ENCODE data around the gene DLX1.

DLX1 gene

DNA sequence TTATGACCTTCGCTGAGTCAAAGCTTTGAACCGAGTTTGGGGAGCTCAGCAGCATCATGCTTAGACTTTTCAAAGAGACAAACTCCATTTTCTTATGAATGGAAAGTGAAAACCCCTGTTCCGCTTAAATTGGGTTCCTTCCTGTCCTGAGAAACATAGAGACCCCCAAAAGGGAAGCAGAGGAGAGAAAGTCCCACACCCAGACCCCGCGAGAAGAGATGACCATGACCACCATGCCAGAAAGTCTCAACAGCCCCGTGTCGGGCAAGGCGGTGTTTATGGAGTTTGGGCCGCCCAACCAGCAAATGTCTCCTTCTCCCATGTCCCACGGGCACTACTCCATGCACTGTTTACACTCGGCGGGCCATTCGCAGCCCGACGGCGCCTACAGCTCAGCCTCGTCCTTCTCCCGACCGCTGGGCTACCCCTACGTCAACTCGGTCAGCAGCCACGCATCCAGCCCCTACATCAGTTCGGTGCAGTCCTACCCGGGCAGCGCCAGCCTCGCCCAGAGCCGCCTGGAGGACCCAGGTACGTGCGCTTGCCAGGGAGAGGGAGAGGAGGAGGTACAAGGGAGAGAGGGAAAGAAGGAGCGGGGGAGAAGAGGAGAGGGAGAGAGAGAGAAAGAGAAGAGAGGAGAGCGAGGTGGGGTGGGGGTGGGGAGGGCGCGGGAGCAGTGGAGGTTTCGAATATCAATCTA, at the start of gene DLX1:
DLX1 (plus strand) TSS at position 48 of the 700 bp plus-strand sequence; CDS start at position 219, 171 bp downstream.
- H3K4me3 ChIP-seq (ENCODE audit: low read length): peak within 1 kb of the TSS; percentile 67
- no peak for DNase-seq (ENCODE audit: low read depth)
- TF ChIP-seq, protein P1, sequence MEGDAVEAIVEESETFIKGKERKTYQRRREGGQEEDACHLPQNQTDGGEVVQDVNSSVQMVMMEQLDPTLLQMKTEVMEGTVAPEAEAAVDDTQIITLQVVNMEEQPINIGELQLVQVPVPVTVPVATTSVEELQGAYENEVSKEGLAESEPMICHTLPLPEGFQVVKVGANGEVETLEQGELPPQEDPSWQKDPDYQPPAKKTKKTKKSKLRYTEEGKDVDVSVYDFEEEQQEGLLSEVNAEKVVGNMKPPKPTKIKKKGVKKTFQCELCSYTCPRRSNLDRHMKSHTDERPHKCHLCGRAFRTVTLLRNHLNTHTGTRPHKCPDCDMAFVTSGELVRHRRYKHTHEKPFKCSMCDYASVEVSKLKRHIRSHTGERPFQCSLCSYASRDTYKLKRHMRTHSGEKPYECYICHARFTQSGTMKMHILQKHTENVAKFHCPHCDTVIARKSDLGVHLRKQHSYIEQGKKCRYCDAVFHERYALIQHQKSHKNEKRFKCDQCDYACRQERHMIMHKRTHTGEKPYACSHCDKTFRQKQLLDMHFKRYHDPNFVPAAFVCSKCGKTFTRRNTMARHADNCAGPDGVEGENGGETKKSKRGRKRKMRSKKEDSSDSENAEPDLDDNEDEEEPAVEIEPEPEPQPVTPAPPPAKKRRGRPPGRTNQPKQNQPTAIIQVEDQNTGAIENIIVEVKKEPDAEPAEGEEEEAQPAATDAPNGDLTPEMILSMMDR (conservative IDR thresholded peaks at IDR 0.05; ENCODE audit: low read length): no peak

DNA sequence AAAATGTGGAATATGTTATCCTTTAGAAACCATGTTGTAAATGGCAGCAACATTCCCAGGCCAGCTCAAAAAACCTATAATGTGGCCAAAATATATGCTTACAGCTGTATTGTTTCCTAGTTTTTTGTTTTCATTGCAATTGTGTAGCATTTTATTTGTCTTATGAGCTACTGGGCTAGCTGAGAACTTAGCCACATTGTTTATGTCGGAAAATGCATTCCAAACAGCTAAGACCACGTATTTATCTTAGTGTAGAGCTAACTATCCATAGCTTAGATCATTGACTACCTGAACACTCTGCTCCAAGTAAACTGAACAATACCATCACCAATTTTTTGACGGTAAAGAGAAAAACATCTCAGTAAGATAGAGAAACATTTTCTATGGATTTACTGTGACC, 47.2 kb upstream of the DLX1 start:
- TF ChIP-seq, protein P1 (conservative IDR thresholded peaks at IDR 0.05; ENCODE audit: low read length): no peak
- H3K4me3 ChIP-seq (ENCODE audit: low read length): no peak overlapping the region
- DNase-seq (ENCODE audit: low read depth): no peak

DNA sequence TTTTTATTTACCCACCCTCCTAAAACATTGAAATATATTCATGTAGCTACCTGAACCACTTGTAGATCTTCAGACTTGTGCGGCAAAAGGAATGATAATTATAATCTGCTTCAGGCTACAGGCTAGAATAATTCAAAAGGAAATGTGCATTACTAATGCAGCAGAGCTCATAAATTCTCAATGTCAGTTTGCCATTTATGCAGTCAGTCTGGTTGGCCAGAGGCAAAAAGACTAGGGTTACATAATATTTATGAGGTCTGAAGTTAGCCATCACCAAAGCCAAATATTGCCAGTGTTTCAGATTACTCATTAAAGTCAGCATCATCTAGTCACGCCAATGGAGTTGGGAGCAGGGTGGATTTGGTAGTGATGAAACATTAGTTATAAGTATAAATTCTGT, 46.7 kb upstream of the DLX1 start:
- TF ChIP-seq, protein P1 (conservative IDR thresholded peaks at IDR 0.05; ENCODE audit: low read length): no peak
- DNase-seq (ENCODE audit: low read depth): peak; percentile 90
- no peak overlapping the region for H3K4me3 ChIP-seq (ENCODE audit: low read length)

DNA sequence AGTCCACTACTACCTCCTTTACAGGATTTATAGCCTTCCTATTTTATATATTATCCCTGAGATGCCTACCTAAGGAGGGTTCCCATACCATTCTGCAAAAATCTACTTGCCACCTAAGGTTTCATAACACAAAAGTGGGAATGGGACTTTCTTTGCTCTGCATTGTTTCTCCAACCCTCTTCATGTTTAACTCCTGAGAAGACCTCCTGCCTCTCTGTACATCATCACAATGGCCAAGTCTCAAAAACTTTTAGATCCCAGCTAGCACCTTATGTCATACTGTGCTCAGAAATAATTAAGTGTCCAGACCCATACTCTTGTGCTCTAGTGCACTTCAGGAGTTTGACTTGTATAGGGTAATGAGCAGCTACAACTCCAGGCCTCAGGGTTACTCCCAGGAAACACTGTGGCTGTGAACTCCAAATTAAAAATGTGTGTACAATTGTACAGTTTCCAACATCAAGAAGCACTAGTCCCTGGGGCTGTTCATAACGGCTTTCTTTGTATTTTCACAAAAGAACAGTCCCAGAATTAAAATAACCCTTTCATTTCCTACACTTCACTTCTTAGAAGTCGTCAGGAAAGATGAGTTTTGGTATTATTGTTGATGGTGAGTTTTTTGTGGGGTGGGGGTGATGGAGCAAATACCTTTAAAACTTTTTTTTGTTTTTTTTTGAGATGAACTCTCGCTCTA, 46.1 kb upstream of the DLX1 start:
- TF ChIP-seq, protein P1 (conservative IDR thresholded peaks at IDR 0.05; ENCODE audit: low read length): no peak
- H3K4me3 ChIP-seq (ENCODE audit: low read length): no peak overlapping the region
- DNase-seq (ENCODE audit: low read depth): no peak

DNA sequence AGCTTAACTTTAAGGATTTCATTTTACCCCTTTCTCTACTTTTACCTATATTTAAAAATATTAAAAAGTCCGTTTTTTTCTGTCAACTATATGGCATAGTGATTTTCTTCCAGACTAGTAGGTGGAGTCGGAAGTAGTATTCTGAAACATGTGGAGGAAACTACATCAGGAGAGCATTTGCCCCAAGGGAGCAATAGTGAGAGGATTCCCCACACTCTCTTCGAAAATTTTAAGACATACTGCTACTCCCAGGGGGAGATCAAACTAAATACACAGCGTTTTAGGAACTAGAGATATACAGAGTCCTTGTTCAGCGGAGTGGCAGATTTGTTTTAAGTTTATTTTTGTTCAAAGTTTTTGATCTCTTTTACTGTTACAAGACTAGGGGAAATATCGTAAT, 45.0 kb upstream of the DLX1 start:
- H3K4me3 ChIP-seq (ENCODE audit: low read length): no peak overlapping the region
- DNase-seq (ENCODE audit: low read depth): no peak
- TF ChIP-seq, protein P1 (conservative IDR thresholded peaks at IDR 0.05; ENCODE audit: low read length): no peak

DNA sequence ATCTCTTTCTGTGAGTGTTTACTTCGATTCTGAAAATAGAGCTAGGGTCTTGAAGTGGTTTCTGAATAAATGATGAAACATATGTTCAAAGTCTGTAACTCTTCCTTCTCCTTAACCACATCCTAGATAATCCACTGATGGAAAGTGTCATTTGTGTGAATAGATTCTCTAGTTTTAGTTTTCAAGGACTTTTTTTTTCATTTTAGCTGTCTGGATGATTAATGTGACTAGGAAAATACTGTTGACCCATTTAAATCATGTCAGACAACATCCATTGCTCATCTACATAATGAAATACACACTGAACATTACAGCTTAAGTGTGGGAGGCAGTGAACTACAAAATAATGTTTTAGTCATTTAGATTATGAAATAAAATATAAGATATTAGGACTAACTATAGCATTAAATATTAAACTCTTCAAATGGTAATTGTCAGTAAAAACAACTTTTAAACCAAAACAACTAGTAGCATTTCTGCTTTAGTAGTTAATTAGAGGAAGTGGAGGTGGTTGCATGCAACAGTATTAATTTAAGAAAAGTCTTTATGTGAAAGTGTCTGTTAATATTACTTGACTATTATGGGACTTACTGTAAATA, 39.1 kb upstream of the DLX1 start:
- peak; percentile 44 for DNase-seq (ENCODE audit: low read depth)
- no peak overlapping the region for H3K4me3 ChIP-seq (ENCODE audit: low read length)
- TF ChIP-seq, protein P1 (conservative IDR thresholded peaks at IDR 0.05; ENCODE audit: low read length): no peak

Measured in AG10803 (cell line).